Measurements from ENCODE around the gene SPPL2B. TPM values are rescaled to one million over a fixed set of nuclear protein-coding genes. Genes with fewer than 3 reads are reported as not detected.

The SPPL2B gene
- total RNA-seq, 1 experiment from 2014 or later = 73.7 TPM

GRCh38 chr19:2330255-2330631 is 1.8 kb downstream of the SPPL2B start:
- Histone ChIP-seq H4K20me1 (ENCODE audit: control insufficient read depth, insufficient read depth, insufficient read length) (peaks cover 5% of the 10 kb centered on the region), H2BK20ac (ENCODE audit: low read depth, low read length, poor library complexity, severe bottlenecking) (no peak overlapping the region)

More at GRCh38 chr19:2330255-2330631, 1.8 kb downstream of the SPPL2B start:
- Histone ChIP-seq H3K56ac (ENCODE audit: insufficient read length, low read depth, low read length) (no peak overlapping the region), H3K9ac (ENCODE audit: extremely low read depth, insufficient read length, low read length) (no peak overlapping the region), H3K79me2 (ENCODE audit: insufficient read depth, low read length) (peaks cover 5% of the 10 kb centered on the region; the same call in 1 of the 2 replicates), H3T11ph (ENCODE audit: low read length) (no peak overlapping the region), H4K91ac (ENCODE audit: insufficient read length, low read depth, low read length) (no peak overlapping the region), H3K27me3 (ENCODE audit: insufficient read depth, low read length) (no peaks in the 10 kb centered on the region), H3K18ac (ENCODE audit: insufficient read length, low read depth, low read length) (no peak overlapping the region), H3K79me1 (ENCODE audit: insufficient read depth, low read depth, low read length, poor library complexity, severe bottlenecking) (no peaks in the 10 kb centered on the region), H3K23ac (ENCODE audit: insufficient read length, low read depth, low read length) (no peak overlapping the region), H3K4ac (ENCODE audit: low read depth, low read length) (no peak overlapping the region), H3K14ac (ENCODE audit: insufficient read depth, low read length) (no peak overlapping the region; the same call in 1 of the 2 replicates), H2BK120ac (ENCODE audit: low read depth, low read length, poor library complexity, severe bottlenecking) (no peak overlapping the region), H4K5ac (ENCODE audit: insufficient read length, low read depth, low read length) (no peak overlapping the region), H3K4me2 (ENCODE audit: insufficient read depth, insufficient read length, low read length) (no peak overlapping the region), H2AK5ac (ENCODE audit: insufficient read length, low read length) (no peak overlapping the region), H4K8ac (replicated peaks; ENCODE audit: insufficient read length, low read depth, low read length) (no peak overlapping the region), H3K4me1 (ENCODE audit: insufficient read depth, low read length) (peaks cover 5% of the 10 kb centered on the region; the same call in 1 of the 2 replicates), H2BK12ac (ENCODE audit: insufficient read length, low read depth, low read length) (no peak overlapping the region), H3K27ac (ENCODE audit: insufficient read length, low read depth, low read length) (no peak overlapping the region), H2BK15ac (ENCODE audit: low read depth, low read length) (no peak overlapping the region), H2BK5ac (ENCODE audit: insufficient read length, low read length) (no peak overlapping the region), H2AFZ (ENCODE audit: low read length) (no peak overlapping the region), H3K9me3 (ENCODE audit: control insufficient read depth, low read depth, low read length) (no peaks in the 10 kb centered on the region), H3K23me2 (ENCODE audit: insufficient read length, low read depth, low read length, poor library complexity, severe bottlenecking) (peaks cover 9% of the 10 kb centered on the region)
- WGBS (ENCODE audit: extremely low coverage, insufficient read length, low lambda C conversion rate) = no CpG with 5 or more reads among the region's 10 CpGs
- Mint-ChIP-seq H3K27me3 (ENCODE audit: low read depth) (peaks cover 1% of the 10 kb centered on the region; the same call in 1 of the 2 replicates), H3K27ac (peak overlapping the region in 1 of 3 experiments; percentile 99; a peak in 2 of 7 replicates), H3K36me3 (ENCODE audit: insufficient read depth in 1 of 3, low read depth in 3 of 3) (peaks cover 5 to 22% (median 19%) of the 10 kb centered on the region in 3 experiments), H3K4me3 (peak overlapping the region; percentile 43 to 67), H3K4me1 (peaks cover 36 to 50% of the 10 kb centered on the region in 2 experiments), H3K9me3 (no peaks in the 10 kb centered on the region; a peak in 2 of 5 replicates)
- DNase-seq = no peak
- no peak for TF ChIP-seq CTCF (conservative IDR thresholded peaks at IDR 0.05)

Data from H9 (cell line).